GM12874 (cell line): ENCODE measurements around the gene SPIRE1.

Experiments used
- CTCF ChIP-seq: IDR thresholded peaks from 2 replicates; pipeline ENCODE4 v1.5.1; 2011; ENCODE audit warnings: low read depth, mild to moderate bottlenecking, control low read depth, low read length, moderate library complexity; ENCODE audit not compliant: insufficient read depth

The SPIRE1 gene

GRCh38 chr18:12645254-12645653, 12.7 kb downstream of the SPIRE1 start:
- no peak for TF ChIP-seq CTCF

- TF ChIP-seq CTCF, result no peak
Observed at GRCh38 chr18:12640881-12641200, 17.1 kb downstream of the SPIRE1 start.

- no peak for TF ChIP-seq CTCF
Observed at GRCh38 chr18:12639990-12640880, 17.7 kb downstream of the SPIRE1 start.

- TF ChIP-seq CTCF, result no peak
Observed at GRCh38 chr18:12638644-12639124, 19.2 kb downstream of the SPIRE1 start.

- TF ChIP-seq CTCF, result no peak
Observed at GRCh38 chr18:12637901-12638643, 19.8 kb downstream of the SPIRE1 start.

- no peak for TF ChIP-seq CTCF
Observed at GRCh38 chr18:12637393-12637792, 20.5 kb downstream of the SPIRE1 start.

- no peak for TF ChIP-seq CTCF
Observed at GRCh38 chr18:12631831-12632477, 26.0 kb downstream of the SPIRE1 start.
